ENCODE measurements around the gene RREB1.

The RREB1 gene

GRCh38 chr6:7163661-7164071, 55.9 kb downstream of the RREB1 start:
- no peak for DNase-seq (ENCODE audit: extremely low read depth, insufficient read length)
- peaks cover 5% of the 10 kb centered on the region for H3K36me3 ChIP-seq (ENCODE audit: control insufficient read depth, insufficient read depth, low read length)
- H3K4me3 ChIP-seq (replicated peaks; ENCODE audit: low read depth, low read length), result no peak overlapping the region
- no peak for TF ChIP-seq CTCF (IDR thresholded peaks at IDR 0.05; ENCODE audit: insufficient read depth, low read length, poor library complexity, severe bottlenecking)
- H3K27me3 ChIP-seq (replicated peaks; ENCODE audit: control insufficient read depth, insufficient read depth, low read length), result no peaks in the 10 kb centered on the region

- Histone ChIP-seq H3K4me3 (replicated peaks; ENCODE audit: low read depth, low read length) (no peak overlapping the region), H3K36me3 (ENCODE audit: control insufficient read depth, insufficient read depth, low read length) (peaks cover 5% of the 10 kb centered on the region), H3K27me3 (replicated peaks; ENCODE audit: control insufficient read depth, insufficient read depth, low read length) (no peaks in the 10 kb centered on the region)
- TF ChIP-seq CTCF (IDR thresholded peaks at IDR 0.05; ENCODE audit: insufficient read depth, low read length, poor library complexity, severe bottlenecking), result no peak
- no peak for DNase-seq (ENCODE audit: extremely low read depth, insufficient read length)
Observed at GRCh38 chr6:7164536-7165001, 56.8 kb downstream of the RREB1 start.

- no peak for DNase-seq (ENCODE audit: extremely low read depth, insufficient read length)
- H3K27me3 ChIP-seq (replicated peaks; ENCODE audit: control insufficient read depth, insufficient read depth, low read length), result no peaks in the 10 kb centered on the region
- peaks cover 5% of the 10 kb centered on the region for H3K36me3 ChIP-seq (ENCODE audit: control insufficient read depth, insufficient read depth, low read length)
- no peak for TF ChIP-seq CTCF (IDR thresholded peaks at IDR 0.05; ENCODE audit: insufficient read depth, low read length, poor library complexity, severe bottlenecking)
- H3K4me3 ChIP-seq (replicated peaks; ENCODE audit: low read depth, low read length), result no peak overlapping the region
Observed at GRCh38 chr6:7165002-7165889, 57.5 kb downstream of the RREB1 start.

DNA sequence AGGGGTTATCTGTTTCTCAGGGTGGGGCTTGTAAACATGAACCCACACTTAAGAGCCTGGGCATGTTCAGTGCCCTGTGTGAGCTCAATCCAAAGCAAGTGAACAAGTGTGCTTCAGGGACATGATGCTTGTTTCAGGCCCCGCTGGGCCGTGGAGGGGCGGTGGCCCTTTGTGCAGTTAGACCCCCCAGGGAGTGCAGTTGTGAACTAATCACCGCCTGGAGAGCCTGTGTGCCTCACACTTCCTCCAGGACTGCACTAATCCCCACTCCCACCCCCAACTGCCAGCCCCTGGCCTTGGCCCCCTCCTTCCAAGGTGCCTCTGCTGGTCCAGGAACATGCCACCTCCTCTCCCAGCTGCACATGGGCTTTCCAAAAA, 58.1 kb downstream of the RREB1 start:
- Histone ChIP-seq H3K36me3 (ENCODE audit: control insufficient read depth, insufficient read depth, low read length) (peaks cover 5% of the 10 kb centered on the region), H3K4me3 (replicated peaks; ENCODE audit: low read depth, low read length) (no peak overlapping the region), H3K27me3 (replicated peaks; ENCODE audit: control insufficient read depth, insufficient read depth, low read length) (no peaks in the 10 kb centered on the region)
- no peak for DNase-seq (ENCODE audit: extremely low read depth, insufficient read length)
- no peak for TF ChIP-seq CTCF (IDR thresholded peaks at IDR 0.05; ENCODE audit: insufficient read depth, low read length, poor library complexity, severe bottlenecking)

DNA sequence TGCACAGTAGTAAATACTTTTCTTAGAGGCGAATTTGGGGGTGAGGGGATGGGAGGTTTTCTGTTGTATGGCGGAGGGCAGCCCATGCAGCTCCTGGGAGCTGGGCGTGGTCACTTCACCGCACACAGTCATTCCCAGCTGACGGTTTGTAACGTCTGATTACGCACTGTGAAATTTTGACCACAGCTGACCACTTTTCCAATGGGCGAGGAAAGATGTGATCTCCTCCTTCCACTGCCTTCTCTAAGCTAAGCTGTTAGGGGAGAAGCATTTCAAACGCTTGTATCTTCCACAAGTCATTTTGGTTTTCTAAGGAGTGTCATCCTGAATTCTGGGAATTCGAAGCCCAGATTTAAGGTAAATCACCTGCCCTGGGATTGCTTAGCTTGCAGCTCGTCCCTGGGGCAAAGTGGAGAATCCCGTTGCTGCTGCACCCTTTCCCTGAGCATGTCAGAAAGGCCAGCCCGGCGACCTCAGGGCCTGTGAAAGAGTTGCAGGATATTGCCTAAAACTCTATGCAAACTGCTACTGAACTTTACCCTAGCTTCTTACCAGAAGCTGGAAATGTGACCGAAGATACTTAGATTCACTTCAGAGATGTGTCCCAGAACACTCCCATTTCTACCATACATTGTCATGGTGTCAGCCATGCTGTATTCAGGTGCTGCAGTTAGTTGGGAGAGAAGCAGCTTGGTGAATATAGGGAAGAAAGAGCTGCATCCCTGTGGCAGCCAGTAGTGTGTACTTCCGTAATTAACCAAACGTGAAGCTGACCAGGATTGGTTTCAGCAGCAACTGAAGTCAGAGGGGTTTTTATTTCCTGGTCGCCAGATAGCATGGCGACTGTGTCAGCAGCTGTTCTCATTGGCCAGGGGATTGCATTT, 58.9 kb downstream of the RREB1 start:
- Histone ChIP-seq H3K4me3 (replicated peaks; ENCODE audit: low read depth, low read length) (no peak overlapping the region), H3K36me3 (ENCODE audit: control insufficient read depth, insufficient read depth, low read length) (peaks cover 5% of the 10 kb centered on the region), H3K27me3 (replicated peaks; ENCODE audit: control insufficient read depth, insufficient read depth, low read length) (no peaks in the 10 kb centered on the region)
- DNase-seq (ENCODE audit: extremely low read depth, insufficient read length), result no peak
- TF ChIP-seq CTCF (IDR thresholded peaks at IDR 0.05; ENCODE audit: insufficient read depth, low read length, poor library complexity, severe bottlenecking), result no peak
